ENCODE data around the gene SNAP47.

Gene SNAP47

DNA sequence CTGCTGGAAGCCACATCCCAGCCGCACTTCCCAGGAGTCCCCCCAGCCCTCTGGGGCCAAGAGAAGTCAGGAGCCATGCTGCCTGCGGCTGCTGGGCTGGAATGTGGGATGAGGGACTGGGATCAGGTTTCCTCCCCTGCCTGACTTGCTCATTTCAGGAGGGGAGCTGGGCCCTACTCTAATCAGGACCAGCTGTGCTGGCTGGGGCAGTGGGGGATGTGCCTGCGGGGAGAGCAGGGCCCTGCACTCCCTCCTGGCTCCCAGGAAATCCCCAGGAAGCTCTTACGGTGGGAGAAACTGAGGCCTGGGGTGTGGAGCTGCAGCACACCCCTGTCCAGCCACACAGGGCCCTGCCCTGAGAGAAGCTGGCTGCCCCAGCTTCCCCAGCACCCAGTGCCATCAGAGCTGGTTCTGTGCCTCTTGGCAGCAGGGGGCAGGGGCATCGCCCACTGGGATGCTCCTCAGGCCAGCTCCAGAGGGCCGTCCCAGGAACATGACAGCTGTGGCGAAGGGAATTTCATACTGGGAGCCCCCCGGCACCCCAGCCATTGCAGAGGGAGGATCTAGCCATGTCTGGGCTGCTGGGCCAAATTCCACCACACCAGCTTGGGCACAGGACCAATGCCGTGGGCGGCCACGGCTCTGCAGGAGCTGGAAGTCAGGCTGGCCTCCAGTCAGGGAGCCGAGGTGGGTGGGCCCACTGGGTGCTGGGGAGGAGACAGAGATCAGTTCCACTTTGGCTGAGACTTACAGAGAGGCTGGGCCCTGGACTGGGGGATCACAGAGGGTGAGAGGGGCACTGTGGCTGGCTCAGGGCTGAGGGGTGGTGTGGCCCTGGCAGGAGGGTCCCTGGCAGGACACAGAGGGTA, 58.9 kb downstream of the SNAP47 start:
- in situ Hi-C loops (cut with HindIII; ENCODE audit: low sequenced_read_pairs): no loop called here

GRCh38 chr1:227794817-227795192, 59.6 kb downstream of the SNAP47 start:
- in situ Hi-C loops (cut with HindIII; ENCODE audit: low sequenced_read_pairs): no loop called here

- in situ Hi-C loops (cut with HindIII; ENCODE audit: low sequenced_read_pairs): no loop called here
Measured at GRCh38 chr1:227795732-227796131, 60.5 kb downstream of the SNAP47 start.

DNA sequence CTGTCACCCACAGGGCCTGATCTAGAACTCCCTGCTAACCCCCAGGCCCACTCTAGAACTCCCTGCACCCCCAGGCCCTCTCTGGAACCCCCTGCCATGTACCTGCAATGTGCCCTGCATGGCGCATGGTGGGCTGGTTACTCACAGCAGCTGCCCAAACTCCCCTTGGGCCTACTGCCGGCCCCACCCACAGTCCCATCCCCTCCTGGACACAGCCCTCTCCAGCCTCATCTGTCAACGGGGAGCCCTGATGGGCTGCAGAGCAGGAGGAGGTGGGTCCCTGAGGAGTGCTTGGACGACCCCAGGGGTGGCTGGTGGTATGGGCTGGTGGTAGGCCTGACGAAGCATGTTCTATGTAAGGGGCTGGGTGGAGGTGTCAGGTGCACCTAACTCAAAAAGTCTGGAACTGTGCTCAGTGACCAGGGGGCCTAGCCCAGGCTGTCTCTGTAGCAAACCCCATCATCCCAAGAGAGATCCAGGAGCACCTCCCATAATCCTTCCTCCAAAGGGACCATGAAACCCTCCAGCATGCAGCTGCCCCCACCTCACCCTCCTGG, 61.2 kb downstream of the SNAP47 start:
- in situ Hi-C loops (cut with HindIII; ENCODE audit: low sequenced_read_pairs): no loop called here

DNA sequence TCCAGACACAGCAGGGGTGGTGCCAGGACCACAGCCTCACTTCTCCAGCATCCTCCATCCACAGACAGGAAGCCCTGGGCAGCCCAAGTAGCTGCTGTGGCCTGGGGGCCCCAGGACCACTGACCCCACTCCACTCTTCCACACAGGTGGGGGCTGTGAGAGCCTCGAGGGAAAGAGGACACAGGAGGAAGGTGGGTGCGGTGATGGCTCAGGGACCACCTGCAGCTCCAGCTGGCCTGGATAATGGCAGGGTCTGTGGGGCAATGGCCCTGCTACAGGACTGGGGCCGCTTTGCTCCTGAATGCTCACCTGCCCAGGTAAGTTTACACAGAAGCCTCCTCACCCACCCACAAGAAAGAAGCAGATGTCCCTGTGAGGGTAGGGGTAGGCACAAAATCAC, 61.9 kb downstream of the SNAP47 start:
- in situ Hi-C loops (cut with HindIII; ENCODE audit: low sequenced_read_pairs): no loop called here

DNA sequence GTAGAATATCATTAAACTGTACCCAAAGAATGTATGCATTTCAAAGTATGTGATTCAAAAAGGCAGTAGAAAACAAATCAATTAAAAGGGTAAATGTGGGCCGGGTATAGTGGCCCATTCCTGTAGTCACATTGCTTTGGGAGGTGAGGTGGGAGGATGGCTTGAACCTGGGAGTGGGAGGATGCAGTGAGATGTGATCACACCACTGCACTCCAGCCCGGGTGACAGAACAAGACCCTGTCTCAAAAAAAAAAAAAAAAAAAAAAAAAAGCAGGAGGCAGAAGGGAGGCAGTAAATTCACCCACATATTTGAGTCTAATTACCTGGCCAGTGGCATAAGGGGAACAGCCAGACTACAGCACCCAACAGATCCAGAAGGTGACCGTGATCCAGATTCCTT, 62.4 kb downstream of the SNAP47 start:
- in situ Hi-C loops (cut with HindIII; ENCODE audit: low sequenced_read_pairs): no loop called here

DNA sequence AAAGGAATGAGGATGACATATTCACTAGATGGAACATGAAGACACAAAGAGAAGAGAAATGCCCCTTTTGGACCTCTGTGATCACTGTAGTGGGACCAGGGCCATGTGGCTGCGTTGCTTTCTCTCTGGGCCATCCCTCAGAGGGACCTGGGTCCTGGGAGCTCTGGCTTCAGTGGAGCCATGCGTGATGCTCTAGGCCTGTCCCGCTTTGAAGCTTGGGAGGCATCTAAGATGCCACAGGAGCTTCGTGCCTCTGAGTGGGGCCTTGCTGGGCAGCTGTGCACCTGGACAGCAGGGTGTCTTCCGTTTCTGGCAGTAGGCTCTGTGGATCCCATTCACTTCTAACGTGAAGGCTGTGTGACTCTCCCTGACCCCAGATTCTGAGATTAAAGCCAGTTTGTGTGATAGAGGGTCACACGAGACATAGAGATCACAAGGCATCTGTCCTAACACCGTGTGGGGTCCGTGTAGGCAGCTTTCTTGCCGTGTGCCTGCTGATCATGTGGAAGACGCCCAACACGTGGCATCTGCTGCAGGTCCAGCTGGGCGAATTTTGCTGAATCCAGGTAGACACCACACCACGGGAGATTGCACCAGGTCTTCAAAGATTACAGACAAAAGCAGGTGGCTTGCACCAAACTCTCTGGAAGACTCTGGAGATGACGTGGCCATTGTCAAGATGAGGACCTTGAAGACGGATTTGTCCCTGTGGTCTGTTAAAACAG, 63.0 kb downstream of the SNAP47 start:
- in situ Hi-C loops (cut with HindIII; ENCODE audit: low sequenced_read_pairs): no loop called here

GRCh38 chr1:227799756-227800155, 64.5 kb downstream of the SNAP47 start:
- in situ Hi-C loops (cut with HindIII; ENCODE audit: low sequenced_read_pairs): no loop called here

DNA sequence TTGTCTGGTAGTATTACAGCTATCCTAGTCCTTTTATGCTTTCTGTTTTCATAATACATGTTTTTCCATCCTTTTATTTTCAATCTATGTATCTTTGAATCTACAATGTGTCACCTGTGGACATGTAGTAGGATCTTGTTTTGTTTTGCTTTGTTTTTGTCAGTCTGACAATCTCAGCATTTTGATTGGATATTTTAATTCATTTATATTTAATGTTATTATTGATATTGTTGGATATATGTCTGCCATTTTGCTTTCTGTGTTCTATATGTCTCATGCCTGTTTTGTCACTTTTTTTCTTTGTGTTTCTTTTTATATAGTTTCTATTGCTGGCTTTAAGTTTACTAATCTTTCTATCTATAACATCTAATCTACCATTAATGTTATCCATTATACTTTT, 68.7 kb downstream of the SNAP47 start:
- in situ Hi-C loops (cut with HindIII; ENCODE audit: low sequenced_read_pairs): no loop called here

- in situ Hi-C loops (cut with HindIII; ENCODE audit: low sequenced_read_pairs): loop anchor here (5.0 kb wide), 1 partner anchor 37 kb away; no protein-coding TSS in a partner anchor
Measured at GRCh38 chr1:227805606-227806197, 70.5 kb downstream of the SNAP47 start.

DNA sequence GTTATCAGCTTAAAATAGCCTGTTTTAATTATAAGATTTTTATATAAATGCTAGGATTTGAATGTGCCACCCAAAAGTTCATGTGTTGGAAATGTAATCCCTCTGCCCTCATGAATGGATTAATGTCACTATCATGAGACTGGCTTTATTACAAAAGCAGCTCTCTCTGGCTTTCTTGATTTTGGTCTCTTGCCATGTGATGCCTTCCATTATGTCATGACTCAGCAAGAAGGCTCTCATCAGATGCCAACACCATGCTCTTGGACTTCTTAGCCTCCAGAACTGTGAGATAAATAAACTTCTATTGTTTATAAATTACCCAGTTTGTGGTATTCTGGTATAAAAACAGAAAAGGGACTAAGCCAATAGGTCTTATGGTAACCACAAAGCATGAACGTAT, 73.3 kb downstream of the SNAP47 start:
- in situ Hi-C loops (cut with HindIII; ENCODE audit: low sequenced_read_pairs): loop anchor here (5.0 kb wide), 1 partner anchor 34 kb away; no protein-coding TSS in a partner anchor

GRCh38 chr1:227809026-227809425, 73.8 kb downstream of the SNAP47 start:
- in situ Hi-C loops (cut with HindIII; ENCODE audit: low sequenced_read_pairs): loop anchor here (5.0 kb wide), 1 partner anchor 33 kb away; no protein-coding TSS in a partner anchor

DNA sequence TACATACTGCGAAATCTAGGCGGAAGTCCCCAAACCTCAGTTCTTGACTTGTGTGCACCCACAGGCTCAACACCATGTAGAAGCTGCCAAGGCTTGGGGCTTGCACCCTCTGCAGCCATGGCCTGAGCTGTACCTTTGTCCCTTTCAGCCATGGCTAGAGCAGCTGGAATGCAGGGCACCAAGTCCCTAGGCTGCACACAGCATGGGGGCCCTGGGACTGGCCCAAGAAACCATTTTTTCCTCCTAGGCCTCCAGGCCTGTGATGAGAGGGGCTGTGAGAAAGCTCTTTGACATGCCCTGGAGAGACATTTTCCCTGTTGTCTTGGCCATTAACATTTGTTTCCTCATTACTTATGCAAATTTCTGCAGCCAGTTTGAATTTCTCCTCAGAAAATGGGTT, 78.7 kb downstream of the SNAP47 start:
- in situ Hi-C loops (cut with HindIII; ENCODE audit: low sequenced_read_pairs): no loop called here

DNA sequence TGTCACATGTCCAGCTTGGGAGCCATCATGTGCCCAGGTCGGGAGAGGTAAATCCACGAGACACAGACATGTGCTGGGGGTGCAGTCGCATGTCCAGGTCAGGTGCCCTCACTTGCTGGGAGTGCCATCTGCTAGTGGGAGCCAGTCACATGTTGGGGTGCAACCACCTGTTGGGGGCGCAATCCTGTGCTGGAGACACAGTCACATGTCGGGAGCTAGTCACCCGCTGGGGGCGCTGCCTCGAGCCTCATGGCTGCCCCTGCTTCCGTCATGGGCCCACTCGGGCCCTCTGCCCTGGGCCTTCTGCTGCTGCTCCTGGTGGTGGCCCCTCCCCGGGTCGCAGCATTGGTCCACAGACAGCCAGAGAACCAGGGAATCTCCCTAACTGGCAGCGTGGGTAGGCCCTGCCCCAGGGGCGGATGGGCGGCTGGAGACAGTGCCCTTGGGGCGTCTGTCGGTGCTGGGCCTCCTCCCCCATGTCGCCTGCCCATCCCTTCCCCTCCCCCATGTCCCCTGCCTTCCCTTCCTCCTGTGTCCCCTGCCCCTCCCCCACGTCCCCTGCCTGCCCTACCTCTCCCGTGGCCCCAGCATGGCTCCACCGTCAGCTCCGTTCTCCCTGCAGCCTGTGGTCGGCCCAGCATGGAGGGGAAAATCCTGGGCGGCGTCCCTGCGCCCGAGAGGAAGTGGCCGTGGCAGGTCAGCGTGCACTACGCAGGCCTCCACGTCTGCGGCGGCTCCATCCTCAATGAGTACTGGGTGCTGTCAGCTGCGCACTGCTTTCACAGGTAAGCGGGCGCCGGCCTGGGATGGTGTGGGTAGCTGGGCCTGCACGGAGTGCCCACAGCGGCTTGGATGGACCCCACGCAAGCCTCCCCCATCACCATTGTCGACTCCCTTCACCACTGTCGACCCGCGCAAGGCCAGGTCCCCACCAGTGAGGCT, 80.5 kb downstream of the SNAP47 start, which contains the start of gene PRSS38:
TSS of gene PRSS38 (plus strand) at position 208 of the 942 bp plus-strand sequence. CDS start at position 250, 42 bp downstream.
- in situ Hi-C loops (cut with HindIII; ENCODE audit: low sequenced_read_pairs): no loop called here

GRCh38 chr1:227816750-227817446, 81.7 kb downstream of the SNAP47 start:
- in situ Hi-C loops (cut with HindIII; ENCODE audit: low sequenced_read_pairs): no loop called here

DNA sequence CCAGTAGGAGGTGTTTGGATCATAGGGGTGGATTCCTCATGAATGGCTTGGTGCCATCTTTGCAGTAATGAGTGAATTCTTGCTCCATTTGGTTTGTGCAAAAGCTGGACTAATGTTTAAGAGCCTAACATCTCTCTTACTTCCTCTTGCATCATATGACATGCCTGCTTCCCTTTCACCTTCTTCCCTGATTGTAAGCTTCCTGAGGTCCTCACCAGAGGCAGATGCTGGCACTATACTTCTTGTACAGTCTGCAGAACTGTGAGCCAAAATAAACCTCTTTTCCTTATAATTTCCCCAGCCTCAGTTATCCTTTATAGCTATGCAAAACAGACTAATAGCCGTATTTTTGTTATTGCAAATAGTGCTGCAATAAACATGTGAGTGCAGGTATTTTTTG, 88.3 kb downstream of the SNAP47 start:
- in situ Hi-C loops (cut with HindIII; ENCODE audit: low sequenced_read_pairs): no loop called here

GRCh38 chr1:227824204-227824603, 89.0 kb downstream of the SNAP47 start:
- in situ Hi-C loops (cut with HindIII; ENCODE audit: low sequenced_read_pairs): no loop called here

DNA sequence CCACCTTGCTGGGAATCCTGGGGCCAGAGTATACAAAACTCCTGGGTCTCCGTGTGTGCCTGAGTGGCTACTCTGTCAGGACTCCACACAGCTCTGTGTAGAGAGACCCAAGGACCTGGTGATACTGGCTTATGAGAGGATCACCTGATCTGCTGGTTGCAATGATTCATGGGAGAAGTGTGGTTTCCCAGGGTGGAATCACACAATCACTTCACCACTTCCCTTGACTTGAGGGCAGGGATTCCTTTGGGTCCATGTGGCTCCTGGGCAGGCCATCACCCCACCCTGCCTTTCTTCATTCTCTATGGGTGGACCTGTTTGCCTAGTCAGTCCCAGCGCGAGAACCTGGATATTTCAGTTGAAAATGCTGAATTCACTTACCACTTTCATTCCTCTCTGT, 93.6 kb downstream of the SNAP47 start:
- in situ Hi-C loops (cut with HindIII; ENCODE audit: low sequenced_read_pairs): no loop called here

All from endothelial cell of hepatic sinusoid (primary cell).